Right lobe of liver (tissue), 6 donors: ENCODE measurements around the gene NIPBL. TPM values are rescaled to one million over a fixed set of nuclear protein-coding genes. Genes with fewer than 3 reads are reported as not detected.
"Not testable (repeated sequence)": the region's sequence is repeated elsewhere in the genome, so short reads cannot be mapped to it uniquely, and the experiment has no call there.

ENCODE experiments used
- ATAC-seq, 4 donors: fragments of 200-7000 bp; cut with Tn5 transposase; one replicate each; pipeline ENCODE4 v1.9.1; 2020; ENCODE audit warnings: mild to moderate bottlenecking in 4 of 4, moderate library complexity in 4 of 4
- DNase-seq, 3 donors: peaks; one replicate each; pipeline ENCODE4 v3.0.0-alpha.2; 2020
- H3K27ac ChIP-seq, 3 donors: fragments of 200-600 bp; one replicate each; pipeline ENCODE4 v1.8.0; 2022
- H3K27me3 ChIP-seq, 2 donors: fragments of 200-600 bp; one replicate each; pipeline ENCODE4 v1.8.0; 2022
- H3K36me3 ChIP-seq, 4 donors: fragments of 200-600 bp; sonication (generic) in 1 of 4; one replicate each; pipeline versions ENCODE4 v1.5.1 to v1.8.0; 2017 to 2022; ENCODE audit warnings: control low read depth in 1 of 4
- H3K4me1 ChIP-seq, 4 donors: fragments of 200-600 bp; sonication (generic) in 1 of 4; one replicate each; pipeline versions ENCODE4 v1.5.1 to v1.8.0; 2017 to 2022; ENCODE audit warnings: control low read depth in 1 of 4
- H3K4me3 ChIP-seq, 3 donors: fragments of 200-600 bp; one replicate each; pipeline ENCODE4 v1.8.0; 2022
- H3K9me3 ChIP-seq, 4 donors: fragments of 200-600 bp; sonication (generic) in 1 of 4; one replicate each; pipeline versions ENCODE4 v1.5.1 to v1.8.0; 2017 to 2022; ENCODE audit warnings: control low read depth in 1 of 4
- CTCF ChIP-seq, 4 donors: fragments of 200-600 bp in 3 of 4; fragments of 450-650 bp in 1 of 4; IDR thresholded peaks; one replicate each; pipeline versions ENCODE4 v1.5.1 to v1.8.0; 2016 to 2022; ENCODE audit warnings: antibody characterized with exemption in 4 of 4, mild to moderate bottlenecking in 2 of 4
- POLR2A ChIP-seq: fragments of 450-650 bp; IDR thresholded peaks from one replicate; pipeline ENCODE4 v1.6.1; 2017; ENCODE audit warnings: antibody characterized with exemption, mild to moderate bottlenecking
- whole genome bisulfite sequencing: methylation state at CpG from one replicate; pipeline ENCODE4 v1.1.6; 2018; ENCODE audit warnings: low coverage, low lambda C conversion rate; ENCODE audit not compliant: insufficient coverage; ENCODE audit errors: missing lambda C conversion rate; 5-methylcytosine and 5-hydroxymethylcytosine counted together
- intact Hi-C, 2 donors: fragments of 100-400 bp; cut with DNase I; formaldehyde crosslinking; loops; one replicate each; pipeline versions ENCODE4 v1.11.2 to v1.14.1; 2022
- total RNA-seq, 6 experiments: library from RNA; depleted of rRNA in 2 of 6; stranded (reverse); fragments of >200 nt in 2 of 6; fragmentation: NEBNext Ultra II Directional in 3 of 6; extraction: Animal tissue kit (Norgen Biotek cat#: 25700) in 3 of 6; gene quantifications; one replicate each; pipeline versions ENCODE4 v1.1.0 to v1.2.4, GENCODE V29; 2016 to 2023
- donor health status: DM: no; HTN: yes; CAD: no.
- donor health status: DM: no; HTN: no; CAD: no.
- donor health status: DM: no; HTN: no; CAD: no.
- donor health status: DM: no; HTN: yes; CAD: no.
- donor health status: DM: no; HTN: yes; CAD: no.

NIPBL gene
- total RNA-seq, 6 experiments from 2014 or later: 16.0 to 29.2 (median 24.6) TPM

GRCh38 chr5:37086466-37087173 lies 210.1 kb downstream of the NIPBL start:
- Histone ChIP-seq H3K27ac (no peak overlapping the region), H3K36me3 (no peaks in the 10 kb centered on the region), H3K4me3 (no peak overlapping the region), H3K9me3 (no peaks in the 10 kb centered on the region), H3K27me3 (no peaks in the 10 kb centered on the region), H3K4me1 (no peaks in the 10 kb centered on the region)
- TF ChIP-seq CTCF (IDR thresholded peaks at IDR 0.05) (no peak), POLR2A (no peak)
- WGBS: 59% methylated on average over 11 of the region's 12 CpGs
- intact Hi-C loops: no loop called here
- DNase-seq (peak in 1 of 3 donors; percentile 30), ATAC-seq (peak; percentile 69 to 94 (median 82))

GRCh38 chr5:37088009-37088408 lies 211.4 kb downstream of the NIPBL start:
- no peaks in the 10 kb centered on the region for H3K36me3 ChIP-seq
- WGBS: 67% methylated on average over 3 of the region's 6 CpGs
- no peak for DNase-seq
- intact Hi-C loops: no loop called here
- no peak overlapping the region for H3K4me3 ChIP-seq
- no peaks in the 10 kb centered on the region for H3K4me1 ChIP-seq
- H3K27ac ChIP-seq: no peak overlapping the region
- no peaks in the 10 kb centered on the region for H3K27me3 ChIP-seq
- TF ChIP-seq CTCF (IDR thresholded peaks at IDR 0.05): no peak
- no peak for TF ChIP-seq POLR2A
- no peaks in the 10 kb centered on the region for H3K9me3 ChIP-seq
- ATAC-seq: no peak

GRCh38 chr5:37090123-37090726 lies 213.7 kb downstream of the NIPBL start:
- H3K36me3 ChIP-seq: no peaks in the 10 kb centered on the region
- no peaks in the 10 kb centered on the region for H3K27me3 ChIP-seq
- DNase-seq (no peak), ATAC-seq (no peak)
- peaks cover 0 to 5% (median 0%) of the 10 kb centered on the region in 4 donors for H3K4me1 ChIP-seq
- H3K27ac ChIP-seq: no peak overlapping the region
- H3K4me3 ChIP-seq: no peak overlapping the region
- intact Hi-C loops: no loop called here
- TF ChIP-seq CTCF (IDR thresholded peaks at IDR 0.05) (no peak), POLR2A (no peak)
- WGBS: 82% methylated on average over 7 of the region's 7 CpGs
- peaks cover 0 to 6% (median 0%) of the 10 kb centered on the region in 4 donors for H3K9me3 ChIP-seq

GRCh38 chr5:37090781-37091180 lies 214.2 kb downstream of the NIPBL start:
- Histone ChIP-seq H3K4me3 (no peak overlapping the region), H3K36me3 (no peaks in the 10 kb centered on the region), H3K27me3 (no peaks in the 10 kb centered on the region), H3K4me1 (peaks cover 0 to 5% (median 0%) of the 10 kb centered on the region in 4 donors), H3K27ac (no peak overlapping the region), H3K9me3 (peaks cover 0 to 6% (median 0%) of the 10 kb centered on the region in 4 donors)
- DNase-seq: no peak
- WGBS: 89% methylated on average over 2 of the region's 2 CpGs
- intact Hi-C loops: no loop called here
- TF ChIP-seq CTCF (IDR thresholded peaks at IDR 0.05): no peak
- no peak for TF ChIP-seq POLR2A
- ATAC-seq: no peak

- H3K9me3 ChIP-seq, H3K27ac ChIP-seq, H3K4me1 ChIP-seq, H3K4me3 ChIP-seq, H3K36me3 ChIP-seq, H3K27me3 ChIP-seq, intact Hi-C loops: not testable (repeated sequence)
- ATAC-seq (peak; percentile 79 to 91 (median 84)), DNase-seq (peak in 1 of 3 donors; percentile 35)
- WGBS: 39% methylated on average over 3 of the region's 4 CpGs
Measured at GRCh38 chr5:37093795-37094194, 217.2 kb downstream of the NIPBL start.

GRCh38 chr5:37099267-37099666 lies 222.7 kb downstream of the NIPBL start:
- H3K4me3 ChIP-seq, intact Hi-C loops, DNase-seq, H3K27me3 ChIP-seq, H3K4me1 ChIP-seq, H3K9me3 ChIP-seq, ATAC-seq, H3K27ac ChIP-seq, H3K36me3 ChIP-seq: not testable (repeated sequence)
- WGBS: 98% methylated on average over 5 of the region's 5 CpGs
